Mesenchymal stem cell (in vitro differentiated cells and primary cell): ENCODE data around the gene ZBTB8OS.
"Not testable (repeated sequence)": the region's sequence is repeated elsewhere in the genome, so short reads cannot be mapped to it uniquely, and the experiment has no call there.

Source experiments
- DNase-seq: peaks from one replicate; pipeline ENCODE4 v3.0.0-alpha.2; 2013
- H2AFZ ChIP-seq: one replicate; pipeline ENCODE4 v1.6.1; 2013; ENCODE audit warnings: low read depth, mild to moderate bottlenecking, control low read depth, inconsistent platforms, low read length, moderate library complexity
- H2AK5ac ChIP-seq: 2 replicates; pipeline ENCODE4 v1.6.1; 2013; ENCODE audit warnings: low read length, moderate library complexity, mild to moderate bottlenecking, inconsistent platforms; ENCODE audit not compliant: severe bottlenecking
- H2BK120ac ChIP-seq: one replicate; pipeline ENCODE4 v1.6.1; 2013; ENCODE audit warnings: low read depth, mild to moderate bottlenecking, inconsistent platforms, low read length, moderate library complexity
- H2BK12ac ChIP-seq, 2 experiments: one replicate each; pipeline ENCODE4 v1.6.1; 2013; ENCODE audit warnings: inconsistent platforms in 2 of 2, low read length in 2 of 2, mild to moderate bottlenecking in 2 of 2, moderate library complexity in 2 of 2, control low read depth in 1 of 2
- H2BK15ac ChIP-seq: one replicate; pipeline ENCODE4 v1.6.1; 2013; ENCODE audit warnings: mild to moderate bottlenecking, low read depth, inconsistent platforms; ENCODE audit not compliant: poor library complexity, severe bottlenecking
- H2BK5ac ChIP-seq: 2 replicates; pipeline ENCODE4 v1.6.1; 2013; ENCODE audit warnings: low read depth, mild to moderate bottlenecking, low read length, control low read depth, inconsistent platforms; ENCODE audit not compliant: poor library complexity, severe bottlenecking
- H3K14ac ChIP-seq, 2 experiments: one replicate each; pipeline ENCODE4 v1.6.1; 2013; ENCODE audit warnings: inconsistent platforms in 2 of 2, low read length in 2 of 2, control low read depth in 1 of 2, mild to moderate bottlenecking in 1 of 2, moderate library complexity in 1 of 2
- H3K18ac ChIP-seq, 2 experiments: one replicate each; pipeline ENCODE4 v1.6.1; 2013; ENCODE audit warnings: inconsistent platforms in 2 of 2, low read length in 2 of 2, control low read depth in 1 of 2, low read depth in 1 of 2, mild to moderate bottlenecking in 1 of 2
- H3K23ac ChIP-seq, 2 experiments: one replicate each; pipeline ENCODE4 v1.6.1; 2013; ENCODE audit warnings: inconsistent platforms in 2 of 2, low read length in 2 of 2, mild to moderate bottlenecking in 2 of 2, moderate library complexity in 2 of 2, control low read depth in 1 of 2
- H3K27ac ChIP-seq: 2 replicates; pipeline ENCODE4 v1.5.1; 2013; ENCODE audit warnings: mild to moderate bottlenecking, moderate library complexity, low read length, control low read depth, inconsistent platforms; ENCODE audit not compliant: poor library complexity, severe bottlenecking
- H3K27me3 ChIP-seq, 2 experiments: 2 replicates each; pipeline versions ENCODE4 v1.6.1 to v1.7.0; 2013; ENCODE audit warnings: low read length in 2 of 2, mild to moderate bottlenecking in 2 of 2, moderate library complexity in 2 of 2, control low read depth in 1 of 2, inconsistent platforms in 1 of 2; ENCODE audit not compliant: control insufficient read depth in 1 of 2, insufficient read depth in 1 of 2
- H3K36me3 ChIP-seq, 2 experiments: 2 replicates each; pipeline versions ENCODE4 v1.6.1 to v1.7.0; 2013; ENCODE audit warnings: low read length in 2 of 2, control low read depth in 1 of 2, inconsistent platforms in 1 of 2, low read depth in 1 of 2, mild to moderate bottlenecking in 1 of 2; ENCODE audit not compliant: insufficient read depth in 2 of 2, control insufficient read depth in 1 of 2
- H3K4ac ChIP-seq, 2 experiments: one replicate each; pipeline ENCODE4 v1.6.1; 2013; ENCODE audit warnings: inconsistent platforms in 2 of 2, low read length in 2 of 2, mild to moderate bottlenecking in 2 of 2, moderate library complexity in 2 of 2, control low read depth in 1 of 2, low read depth in 1 of 2
- H3K4me1 ChIP-seq: 2 replicates; pipeline ENCODE4 v1.6.1; 2013; ENCODE audit warnings: low read depth, low read length, control low read depth; ENCODE audit not compliant: control insufficient read depth, insufficient read depth
- H3K4me2 ChIP-seq: 2 replicates; pipeline ENCODE4 v1.6.1; 2013; ENCODE audit warnings: low read length, mild to moderate bottlenecking, inconsistent platforms; ENCODE audit not compliant: poor library complexity, severe bottlenecking
- H3K4me3 ChIP-seq, 2 experiments: 2 replicates each; pipeline versions ENCODE4 v1.5.1 to v1.7.0; 2013; ENCODE audit warnings: low read length in 2 of 2, mild to moderate bottlenecking in 2 of 2, control low read depth in 1 of 2, low read depth in 1 of 2; ENCODE audit not compliant: insufficient read depth in 1 of 2
- H3K79me1 ChIP-seq: replicated peaks from 2 replicates; pipeline ENCODE4 v1.6.1; 2013; ENCODE audit warnings: mild to moderate bottlenecking, control low read depth, low read length, inconsistent platforms; ENCODE audit not compliant: poor library complexity, severe bottlenecking
- H3K9ac ChIP-seq: 2 replicates; pipeline ENCODE4 v1.7.0; 2013; ENCODE audit warnings: mild to moderate bottlenecking, low read length, moderate library complexity
- H3K9me3 ChIP-seq: 2 replicates; pipeline ENCODE4 v1.7.0; 2013; ENCODE audit warnings: mild to moderate bottlenecking, low read length; ENCODE audit not compliant: control insufficient read depth
- H4K8ac ChIP-seq: one replicate; pipeline ENCODE4 v1.6.1; 2013; ENCODE audit warnings: inconsistent platforms, mild to moderate bottlenecking, low read length, moderate library complexity
- H4K91ac ChIP-seq: one replicate; pipeline ENCODE4 v1.6.1; 2013; ENCODE audit warnings: mild to moderate bottlenecking, low read length, inconsistent platforms
- WGBS: methylation state at CpG from one replicate; pipeline ENCODE4 v1.1.7; 2013; ENCODE audit warnings: mixed read lengths; 5-methylcytosine and 5-hydroxymethylcytosine counted together

ZBTB8OS gene

GRCh38 chr1:32679993-32680392, 29.6 kb upstream of the ZBTB8OS start:
- H3K27me3 ChIP-seq, H3K4me3 ChIP-seq, H3K4me1 ChIP-seq, H3K79me1 ChIP-seq, H2AK5ac ChIP-seq, DNase-seq, H3K27ac ChIP-seq, H2BK15ac ChIP-seq, H3K4ac ChIP-seq, H3K23ac ChIP-seq, H2BK12ac ChIP-seq, H3K4me2 ChIP-seq, H3K9ac ChIP-seq, H3K14ac ChIP-seq, H2BK120ac ChIP-seq, H3K18ac ChIP-seq, H2AFZ ChIP-seq, H4K8ac ChIP-seq, H4K91ac ChIP-seq, H3K9me3 ChIP-seq, H2BK5ac ChIP-seq: not testable (repeated sequence)
- WGBS, result 100% methylated on average over 2 of the region's 4 CpGs
- H3K36me3 ChIP-seq, result peaks cover 40 to 87% of the 10 kb centered on the region in 2 experiments

DNA sequence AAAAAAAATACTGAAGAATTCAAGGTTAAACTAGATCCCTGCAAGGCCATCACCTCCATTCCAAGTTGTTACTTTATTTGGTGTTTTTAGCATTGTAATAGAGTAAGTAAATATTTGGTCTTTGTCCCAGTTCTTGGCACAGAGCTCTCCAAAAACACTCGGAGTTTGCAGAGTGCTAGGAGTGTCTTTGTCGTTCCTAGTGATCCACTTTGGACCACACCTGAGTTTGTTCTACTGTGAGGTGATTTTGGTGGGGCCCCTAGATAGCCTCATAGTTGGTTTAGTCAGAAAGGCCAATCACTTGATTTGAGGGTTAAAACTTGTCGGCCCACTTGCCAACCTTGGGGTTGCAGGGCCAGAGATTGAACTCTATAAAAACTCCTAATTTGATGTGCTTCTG, 26.6 kb upstream of the ZBTB8OS start:
- H3K18ac ChIP-seq, result no peak overlapping the region
- H3K4me1 ChIP-seq, result no peaks in the 10 kb centered on the region
- H2BK5ac ChIP-seq, result no peak overlapping the region
- H2AK5ac ChIP-seq, result no peak overlapping the region
- no peak overlapping the region for H2AFZ ChIP-seq
- H3K9ac ChIP-seq, result no peak overlapping the region
- 64% methylated on average over 3 of the region's 3 CpGs for WGBS
- H3K4me3 ChIP-seq, result no peak overlapping the region
- no peak overlapping the region for H3K14ac ChIP-seq
- H4K91ac ChIP-seq, result no peak overlapping the region
- H3K27ac ChIP-seq, result no peak overlapping the region
- peaks cover 5% of the 10 kb centered on the region for H3K79me1 ChIP-seq
- H3K4ac ChIP-seq, result no peak overlapping the region
- DNase-seq, result no peak
- no peak overlapping the region for H2BK120ac ChIP-seq
- no peak overlapping the region for H2BK12ac ChIP-seq
- no peak overlapping the region for H4K8ac ChIP-seq
- peaks cover 40 to 85% of the 10 kb centered on the region in 2 experiments for H3K36me3 ChIP-seq
- no peaks in the 10 kb centered on the region for H3K27me3 ChIP-seq
- H2BK15ac ChIP-seq, result no peak overlapping the region
- H3K23ac ChIP-seq, result no peak overlapping the region
- no peaks in the 10 kb centered on the region for H3K9me3 ChIP-seq
- H3K4me2 ChIP-seq, result no peak overlapping the region

- H3K4ac ChIP-seq, H2BK120ac ChIP-seq, H3K27me3 ChIP-seq, H3K14ac ChIP-seq, H3K4me2 ChIP-seq, H3K4me1 ChIP-seq, H4K8ac ChIP-seq, H2AK5ac ChIP-seq, H3K27ac ChIP-seq, H3K23ac ChIP-seq, H3K18ac ChIP-seq, H2AFZ ChIP-seq, H3K4me3 ChIP-seq, H2BK5ac ChIP-seq, H2BK15ac ChIP-seq, DNase-seq, H2BK12ac ChIP-seq, H3K9ac ChIP-seq, H3K9me3 ChIP-seq, H4K91ac ChIP-seq: not testable (repeated sequence)
- Histone ChIP-seq H3K36me3 (peaks cover 37 to 92% of the 10 kb centered on the region in 2 experiments), H3K79me1 (peaks cover 10% of the 10 kb centered on the region)
- WGBS, result 98% methylated on average over 5 of the region's 5 CpGs
Measured at GRCh38 chr1:32668716-32669115, 18.4 kb upstream of the ZBTB8OS start.

DNA sequence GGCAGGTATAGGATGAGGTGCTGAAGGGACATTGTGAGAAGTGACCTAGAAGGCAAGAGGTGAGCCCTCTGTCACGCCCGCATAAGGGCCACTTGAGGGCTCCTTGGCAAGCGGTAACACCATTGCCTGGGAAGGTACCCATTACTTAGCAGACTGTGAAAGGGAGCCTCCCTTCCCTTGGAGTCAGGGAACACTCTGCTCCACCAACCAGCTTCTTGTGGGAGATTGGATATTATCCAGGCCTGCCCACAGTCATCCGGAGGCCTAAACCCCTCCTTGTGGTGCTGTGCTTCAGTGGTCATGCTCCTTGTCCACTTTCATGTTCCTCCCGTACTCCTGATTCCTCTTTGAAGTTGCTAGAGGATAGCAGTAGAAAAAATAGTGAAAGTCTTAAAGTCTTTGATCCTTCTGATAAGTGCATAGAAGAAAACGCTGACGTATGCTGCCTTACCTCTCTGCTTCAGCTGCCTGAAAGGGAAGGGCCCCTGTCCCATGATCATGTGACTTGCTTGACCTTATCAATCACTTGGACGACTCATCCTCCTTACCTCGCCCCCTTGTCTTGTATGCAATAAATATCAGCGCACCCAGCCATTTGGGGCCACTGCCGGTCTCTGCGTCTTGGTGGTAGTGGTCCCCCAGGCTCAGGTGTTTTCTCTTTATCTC, 16.7 kb upstream of the ZBTB8OS start:
- no peak overlapping the region for H3K4me3 ChIP-seq
- 86% methylated on average over 12 of the region's 12 CpGs for WGBS

More for the DNA sequence above, 16.7 kb upstream of the ZBTB8OS start:
- H3K9me3 ChIP-seq, result no peaks in the 10 kb centered on the region
- H3K14ac ChIP-seq, result no peak overlapping the region
- no peak overlapping the region for H2AK5ac ChIP-seq
- peaks cover 14% of the 10 kb centered on the region for H3K79me1 ChIP-seq
- peaks cover 44 to 88% of the 10 kb centered on the region in 2 experiments for H3K36me3 ChIP-seq
- H2BK5ac ChIP-seq, result no peak overlapping the region
- no peak overlapping the region for H3K18ac ChIP-seq
- no peak overlapping the region for H3K23ac ChIP-seq
- no peak overlapping the region for H2BK120ac ChIP-seq
- no peak overlapping the region for H4K8ac ChIP-seq
- no peak overlapping the region for H2AFZ ChIP-seq
- no peak overlapping the region for H3K9ac ChIP-seq
- H2BK15ac ChIP-seq, result no peak overlapping the region
- no peak overlapping the region for H3K4ac ChIP-seq
- no peaks in the 10 kb centered on the region for H3K27me3 ChIP-seq
- no peak overlapping the region for H4K91ac ChIP-seq
- no peak overlapping the region for H3K27ac ChIP-seq
- H3K4me2 ChIP-seq, result no peak overlapping the region
- H2BK12ac ChIP-seq, result no peak overlapping the region
- peaks cover 3% of the 10 kb centered on the region for H3K4me1 ChIP-seq
- DNase-seq, result no peak
